ENCODE measurements around the gene SLC4A1AP. TPM values are rescaled to one million over a fixed set of nuclear protein-coding genes. Genes with fewer than 3 reads are reported as not detected.

Gene SLC4A1AP
- total RNA-seq, 1 donor from 2014 or later, result 30.4 TPM

DNA sequence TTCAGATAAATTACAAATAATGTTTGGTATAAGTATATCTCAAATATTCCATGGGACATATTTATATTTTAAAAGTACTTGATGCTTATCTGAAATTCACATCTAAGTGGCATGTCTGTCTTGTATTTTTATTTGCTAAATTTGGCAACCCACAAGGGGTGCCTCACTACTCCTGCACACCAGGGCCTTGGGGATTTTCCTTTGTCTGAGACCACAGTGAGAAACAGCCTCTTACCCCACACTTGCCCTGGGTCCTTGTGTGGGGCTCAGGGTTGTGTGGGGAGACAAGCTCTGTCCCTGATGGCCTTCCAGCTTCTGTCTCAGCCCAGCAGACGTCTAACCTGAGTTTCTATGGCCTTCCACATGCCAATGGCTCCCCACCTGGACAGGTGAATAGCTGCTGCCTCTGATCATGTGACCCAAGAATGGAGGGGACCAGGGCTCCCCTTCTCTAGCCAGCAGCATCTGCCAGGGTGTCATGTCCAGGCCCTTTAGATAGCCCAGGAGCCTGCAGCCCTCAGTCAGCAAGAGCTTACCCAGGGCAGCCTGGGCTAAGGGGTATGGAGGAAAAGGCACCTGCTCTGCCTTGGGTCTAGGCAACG is 58.3 kb downstream of the SLC4A1AP start:
- DNase-seq, result no peak

DNA sequence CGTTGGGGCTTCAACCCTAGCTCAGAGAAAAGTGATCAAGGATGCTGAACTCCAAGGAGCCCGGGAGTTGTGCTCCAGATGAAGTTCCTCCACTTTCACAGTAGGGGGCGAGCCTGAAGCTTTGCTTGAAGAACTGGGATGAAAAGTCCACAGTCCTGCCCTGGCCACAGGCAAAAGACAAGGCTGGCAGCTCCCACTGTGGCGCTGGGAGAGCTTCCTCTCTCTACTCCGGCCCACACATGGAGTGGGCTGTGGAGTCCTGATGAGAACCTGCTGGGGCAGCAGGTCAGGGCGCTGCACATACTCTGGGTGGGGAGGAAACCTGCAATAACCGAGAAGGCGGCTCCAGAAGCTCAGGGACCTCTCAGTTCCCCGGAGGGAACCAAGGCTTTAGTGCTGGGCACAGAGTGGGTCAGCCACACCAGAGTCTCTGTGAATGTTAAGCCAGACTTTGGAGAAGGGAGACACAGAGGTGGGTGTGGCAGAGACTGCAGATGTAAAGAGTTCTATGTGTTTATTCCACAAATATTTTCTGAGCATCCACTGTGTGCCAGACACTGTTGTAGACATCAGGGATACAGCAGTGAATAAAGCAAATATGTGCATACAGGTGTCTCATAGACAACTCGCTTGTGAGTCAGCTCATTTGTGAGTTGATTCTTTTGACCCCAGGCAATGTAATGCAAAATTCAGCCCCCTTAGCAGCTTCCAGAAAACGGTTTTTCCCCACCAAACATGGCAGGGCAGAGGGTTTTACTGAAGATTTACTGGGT is 59.9 kb downstream of the SLC4A1AP start:
- DNase-seq, result peak; percentile 37

DNA sequence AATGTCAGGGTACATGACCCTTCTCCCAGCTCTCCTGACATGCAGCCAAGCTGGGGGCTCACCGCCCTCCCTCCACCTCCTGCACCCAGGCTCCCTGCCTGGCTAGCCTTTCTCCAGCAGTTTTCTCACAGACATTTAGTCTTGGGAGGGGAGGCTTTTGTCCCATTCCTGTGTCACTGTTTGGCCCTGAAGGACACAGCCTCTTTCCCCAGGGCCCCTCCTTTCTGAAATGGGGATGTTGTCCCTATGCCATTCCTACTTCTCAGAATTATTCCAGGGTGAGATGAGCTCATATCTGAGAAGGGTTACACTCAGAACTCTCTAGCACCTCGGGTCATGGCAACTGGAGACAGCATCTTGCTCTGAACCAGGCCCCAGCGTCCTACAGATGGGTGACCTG is 60.5 kb downstream of the SLC4A1AP start:
- no peak for DNase-seq

DNA sequence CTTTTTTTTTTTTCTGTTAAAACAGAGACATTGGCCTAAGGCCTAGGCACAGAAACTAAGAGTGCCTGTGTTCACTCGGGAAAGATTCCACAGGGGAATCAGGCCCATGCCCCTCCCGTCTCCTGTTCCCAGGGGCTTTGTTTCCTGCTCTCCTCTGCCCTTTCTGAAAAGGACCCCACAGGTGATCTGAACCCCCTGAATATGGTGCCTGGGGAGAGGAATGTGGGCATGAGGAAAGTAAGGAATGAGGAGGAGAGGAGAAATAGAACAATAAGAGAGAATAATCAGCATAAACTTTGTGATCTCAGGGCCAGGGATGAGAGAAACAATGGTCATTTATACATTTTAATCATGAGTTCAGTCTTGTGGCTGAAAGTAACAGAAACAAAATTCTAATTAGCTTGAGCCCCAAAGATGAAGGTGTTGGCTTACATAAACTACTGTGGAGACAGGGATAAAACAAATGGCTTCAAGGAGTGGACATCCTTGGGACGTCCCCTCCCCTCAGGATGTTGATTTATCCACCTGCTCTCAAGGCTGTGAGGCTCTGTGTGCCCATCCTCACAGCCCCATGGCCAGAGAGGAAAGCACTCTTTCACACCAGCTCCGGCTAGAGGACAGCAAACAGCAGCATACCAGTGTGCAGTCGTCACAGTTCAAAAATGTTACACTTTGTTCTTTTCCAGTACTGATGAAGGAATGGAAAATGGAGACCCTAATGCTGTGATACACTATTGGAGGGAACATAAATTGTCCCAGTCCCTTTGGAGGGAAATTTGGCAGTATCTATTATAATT is 61.4 kb downstream of the SLC4A1AP start:
- DNase-seq, result no peak

DNA sequence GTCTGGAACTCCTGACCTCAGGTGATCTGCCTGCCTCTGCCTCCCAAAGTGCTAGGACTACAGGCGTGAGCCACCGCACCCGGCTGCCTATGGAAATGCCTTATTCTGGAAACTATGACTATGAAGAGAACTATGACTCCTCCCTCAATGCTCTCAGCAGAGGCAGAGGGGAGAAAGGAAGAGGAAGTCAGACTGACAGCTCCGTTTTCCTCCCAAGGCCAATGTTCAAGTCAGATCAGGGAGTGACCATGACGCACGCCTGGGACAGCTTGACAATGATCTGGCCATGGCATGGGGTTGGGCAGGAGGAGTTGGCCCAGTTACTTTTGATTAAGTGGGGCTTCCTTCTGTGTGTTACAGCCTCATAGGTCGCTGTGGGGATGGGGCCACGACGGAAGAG is 63.6 kb downstream of the SLC4A1AP start:
- DNase-seq, result no peak

DNA sequence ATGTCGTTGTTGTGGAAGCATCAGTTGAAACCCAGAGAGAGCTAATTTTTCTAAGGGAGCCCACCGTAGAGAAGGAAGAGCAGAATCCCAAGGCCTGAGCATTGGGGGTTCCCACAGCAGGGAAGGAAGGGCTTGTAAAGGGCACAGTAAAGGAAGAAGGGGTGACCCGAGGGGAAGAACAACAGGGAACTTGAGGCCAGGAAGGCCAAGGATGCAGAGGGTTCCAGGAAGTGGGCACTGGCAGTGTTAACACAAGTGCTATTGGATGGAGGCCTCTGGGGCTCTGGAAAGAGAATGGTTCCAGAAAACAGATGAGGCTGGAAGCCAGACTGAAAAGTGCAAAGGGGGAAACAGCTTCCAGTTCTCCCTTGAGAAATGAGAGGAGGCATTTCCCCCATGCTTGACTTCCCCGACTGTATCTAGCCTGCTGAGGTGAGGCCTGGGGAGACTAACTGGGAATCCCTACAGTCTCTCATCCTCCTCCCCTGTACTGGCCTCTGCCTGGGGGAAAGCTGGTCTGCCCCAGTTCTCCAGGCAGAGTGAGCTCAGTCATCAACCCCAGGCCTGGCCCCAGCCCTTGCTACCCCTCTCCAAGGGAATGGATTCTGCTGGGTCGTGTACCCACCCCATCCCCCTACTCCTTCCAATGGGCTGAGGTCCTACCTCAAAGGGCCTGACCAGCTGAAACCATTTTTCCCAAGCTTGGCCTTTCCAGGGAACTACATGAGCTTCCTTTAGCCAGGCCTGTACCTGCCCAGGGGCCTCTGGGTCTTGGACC is 64.6 kb downstream of the SLC4A1AP start:
- DNase-seq, result no peak

DNA sequence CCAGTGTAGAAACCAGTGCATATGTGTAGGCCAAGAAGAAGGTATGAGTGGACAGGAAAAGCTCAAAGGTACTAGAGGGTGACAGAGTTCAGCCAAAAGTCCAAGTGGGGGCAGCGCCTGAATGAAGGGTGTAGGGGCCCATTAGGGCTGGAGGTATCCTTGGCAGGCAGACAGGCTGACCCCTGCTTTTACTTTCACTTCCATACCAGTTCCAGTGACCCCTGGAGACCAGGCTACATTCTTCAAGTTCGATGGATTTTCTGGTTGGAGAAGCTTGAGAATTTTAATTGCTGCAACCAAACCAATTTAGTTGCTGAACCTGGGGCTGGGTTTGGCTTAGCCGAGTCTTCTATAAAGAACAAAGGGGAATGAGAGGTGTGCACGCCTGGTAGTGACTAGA is 65.5 kb downstream of the SLC4A1AP start:
- DNase-seq, result no peak

DNA sequence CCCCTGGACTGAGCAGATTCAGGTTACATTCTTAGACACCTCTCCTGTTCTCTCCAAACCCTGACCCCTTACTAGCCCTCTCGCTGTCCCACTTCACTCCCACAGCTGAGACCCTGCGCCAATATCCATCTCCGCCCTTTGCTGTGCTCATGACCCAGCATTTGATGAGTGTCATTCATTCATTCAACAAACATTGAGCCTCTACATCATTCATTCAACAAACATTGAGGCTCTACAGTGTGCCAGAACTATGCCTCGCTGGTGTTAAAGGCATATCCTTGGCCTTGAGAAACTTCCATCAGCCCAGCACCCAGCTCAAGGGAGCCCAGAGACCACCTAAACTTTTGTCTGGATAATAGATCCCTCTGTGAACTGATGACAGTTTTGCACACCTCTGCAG is 65.9 kb downstream of the SLC4A1AP start:
- no peak for DNase-seq

DNA sequence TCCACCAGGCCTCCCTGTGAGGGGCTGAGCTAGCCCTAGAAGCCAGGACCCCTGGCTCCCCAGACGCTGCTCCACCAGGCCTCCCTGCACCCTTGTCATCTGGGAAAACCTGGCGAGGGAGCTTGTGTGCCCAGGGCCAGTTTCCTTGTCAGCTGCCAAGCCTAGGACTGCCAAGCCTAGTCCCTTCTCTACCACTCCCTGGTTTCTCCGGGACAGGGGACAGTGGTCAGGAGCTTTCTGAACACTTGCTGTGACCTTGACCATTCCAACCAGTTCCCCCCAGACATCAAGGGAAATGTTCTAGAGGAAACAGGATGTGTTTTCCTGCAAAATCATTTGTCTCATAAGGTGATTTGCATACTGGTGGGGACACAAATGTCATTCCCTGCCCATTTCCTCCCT is 66.6 kb downstream of the SLC4A1AP start:
- DNase-seq, result no peak

DNA sequence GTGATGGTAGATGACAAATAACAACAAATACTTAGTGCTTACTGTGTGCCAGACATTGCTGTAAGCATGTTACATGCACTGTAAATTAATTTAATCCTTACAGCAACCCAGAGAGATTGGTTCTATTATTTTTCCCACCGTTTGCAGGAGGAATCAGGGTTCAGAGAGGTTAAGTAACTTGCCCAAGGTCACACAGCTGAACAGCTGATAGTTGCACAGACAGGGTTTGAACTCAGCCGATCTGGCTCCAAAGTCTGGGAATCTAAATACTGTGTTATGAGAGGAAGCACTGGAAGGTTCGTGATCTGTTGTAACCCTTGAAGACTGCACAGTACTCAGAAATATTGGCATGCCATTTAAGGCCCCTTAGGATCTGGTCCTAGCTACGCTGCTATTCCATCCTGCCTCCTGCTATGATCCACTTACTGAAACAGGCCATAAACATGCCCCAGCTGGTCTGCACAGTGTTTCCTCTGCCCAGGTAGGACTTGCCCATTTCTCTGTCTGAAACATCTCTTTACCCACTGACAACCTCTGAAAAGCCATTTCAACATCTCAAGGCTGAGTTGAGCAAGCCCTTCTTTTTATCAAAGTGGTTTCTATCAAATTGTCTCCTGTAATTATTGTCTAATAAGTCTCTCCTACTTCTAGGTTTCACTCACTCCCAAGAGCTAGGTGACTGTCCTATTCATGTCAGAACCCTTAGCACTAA is 67.4 kb downstream of the SLC4A1AP start:
- DNase-seq, result no peak

DNA sequence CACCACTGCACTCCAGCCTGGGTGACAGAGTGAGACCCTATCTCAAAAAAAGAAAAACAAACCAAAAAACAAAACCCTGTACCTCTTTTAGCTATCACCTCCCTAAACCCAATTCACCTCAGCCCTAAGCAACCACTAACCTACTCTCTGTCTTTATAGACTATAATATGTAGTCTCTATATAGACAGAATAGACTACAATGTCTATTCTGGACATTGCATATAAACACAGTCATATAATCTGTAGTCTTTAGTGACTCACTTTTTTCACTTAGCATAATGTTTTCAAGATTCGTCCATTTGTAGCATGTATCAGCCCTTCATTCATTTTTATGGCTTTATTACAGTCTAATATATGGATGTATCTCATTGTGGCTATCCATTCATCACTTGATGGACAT is 70.6 kb downstream of the SLC4A1AP start:
- no peak for DNase-seq

DNA sequence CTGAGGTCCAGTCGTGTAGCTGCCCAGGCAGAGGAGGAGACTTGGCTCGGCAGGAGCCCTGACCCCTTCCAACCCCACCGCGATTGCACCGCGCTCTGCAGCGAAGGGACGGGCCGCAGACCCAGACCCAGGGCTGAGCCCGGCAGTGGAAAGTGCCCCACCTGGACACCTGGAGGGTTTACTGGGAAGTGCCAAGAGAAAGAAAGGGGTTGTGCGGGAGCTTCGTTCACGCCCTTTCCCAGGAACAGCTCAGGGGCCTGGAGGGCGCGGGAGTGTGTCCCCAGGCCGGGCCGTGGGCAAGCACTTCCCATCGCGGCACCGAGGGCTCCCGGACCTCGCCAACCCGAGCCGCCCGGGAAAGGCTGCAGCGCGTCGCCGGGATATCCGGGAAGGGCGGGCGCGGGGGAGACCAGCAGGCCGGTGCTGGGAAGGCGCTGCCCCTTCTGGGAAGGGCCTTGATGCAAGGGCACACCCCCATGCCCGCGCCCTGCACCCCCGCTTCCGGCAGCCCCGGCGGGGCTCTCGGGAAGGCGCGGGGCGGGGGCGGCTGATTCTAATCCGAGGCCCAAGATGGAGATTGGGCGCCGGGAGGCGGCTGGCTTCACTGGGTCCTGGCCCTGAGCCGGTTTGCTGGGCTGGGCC is 71.7 kb downstream of the SLC4A1AP start:
- DNase-seq, result peak; percentile 52

DNA sequence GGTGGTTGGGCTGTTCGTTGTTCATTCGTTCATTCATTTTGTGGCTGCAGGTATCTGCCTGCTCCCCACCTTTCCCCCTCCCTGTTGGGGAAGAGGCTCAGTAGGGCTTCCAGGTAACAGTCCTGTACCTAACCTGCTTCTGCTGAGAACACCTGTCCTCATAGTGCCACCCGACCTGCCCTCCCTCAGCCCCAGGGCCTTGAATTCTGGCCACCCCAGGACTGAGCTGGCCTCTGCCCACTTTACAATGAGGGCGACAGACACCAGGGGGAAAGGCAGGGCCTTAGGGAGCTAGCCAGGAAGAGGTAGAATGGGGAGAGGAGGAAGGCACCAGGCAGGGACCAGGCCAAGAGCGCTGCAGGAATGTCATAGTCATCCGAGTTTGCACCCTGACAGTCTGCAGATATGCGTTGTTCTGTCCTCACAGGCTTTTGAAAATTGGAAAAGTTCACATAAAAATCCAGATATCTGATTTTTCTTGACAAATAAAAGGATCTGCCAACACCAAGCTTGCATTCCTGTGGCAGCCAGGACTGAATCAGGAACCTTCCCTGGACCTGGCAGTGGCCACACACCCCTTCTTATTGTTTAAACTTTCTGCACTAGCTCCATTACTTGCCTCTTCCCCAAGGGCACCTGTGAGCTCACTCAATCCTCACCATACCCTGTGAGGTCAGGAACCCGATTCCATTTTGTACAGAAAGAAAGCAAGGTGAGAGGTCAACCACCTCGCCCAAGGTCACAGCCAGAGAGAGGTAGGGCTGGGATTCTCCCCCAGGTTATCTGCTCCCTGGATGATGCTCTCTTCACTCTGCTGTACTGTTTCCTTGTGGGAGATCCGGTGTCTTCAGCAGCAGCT is 72.6 kb downstream of the SLC4A1AP start:
- no peak for DNase-seq

DNA sequence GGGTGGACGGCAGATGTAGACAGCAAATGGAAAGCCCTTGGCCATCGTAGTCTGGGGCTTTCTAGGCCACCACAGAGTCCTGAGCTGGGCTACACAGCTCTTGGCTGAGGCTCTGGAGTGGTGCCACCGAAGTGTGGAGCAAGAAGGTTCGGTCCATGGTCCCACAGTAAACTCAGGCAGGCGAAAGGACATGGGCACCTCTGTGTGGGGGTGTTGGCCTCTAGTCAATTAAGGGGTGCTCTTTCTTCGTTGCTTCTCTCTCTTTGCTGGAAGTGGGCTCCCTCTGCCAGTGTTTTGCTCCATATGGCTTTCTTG is 73.2 kb downstream of the SLC4A1AP start:
- DNase-seq, result no peak

DNA sequence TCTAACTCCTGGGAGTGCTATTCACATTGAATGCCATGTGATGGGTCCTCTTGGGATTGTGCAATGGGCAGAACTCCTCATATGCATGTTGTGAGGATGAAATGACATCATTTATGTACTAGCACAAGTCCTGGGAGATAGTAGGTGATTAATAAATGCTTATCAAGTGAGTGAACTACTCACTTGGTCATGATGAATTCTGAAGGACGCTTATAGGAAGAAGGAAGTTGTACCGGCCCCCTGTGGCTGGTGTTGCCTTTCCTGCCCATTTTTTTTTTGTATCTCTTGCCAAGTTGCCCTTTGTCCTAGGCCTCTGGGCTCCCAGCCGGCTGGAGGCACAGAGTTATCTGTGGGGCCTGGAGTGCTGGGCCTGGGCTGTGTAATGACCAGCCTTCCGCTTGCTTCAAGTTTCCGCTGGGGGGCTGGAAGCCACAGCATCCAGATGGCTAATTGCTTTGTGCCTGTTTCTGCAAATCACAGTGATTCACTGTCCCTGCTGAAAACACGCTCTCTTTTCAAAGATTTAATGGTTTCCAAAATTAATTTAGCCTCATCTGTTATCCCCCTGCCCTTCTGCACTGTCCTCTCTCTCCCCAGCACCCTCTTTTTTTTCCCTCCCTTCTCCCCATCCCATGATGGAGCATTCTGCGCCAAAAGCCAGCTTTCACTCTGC is 74.1 kb downstream of the SLC4A1AP start:
- no peak for DNase-seq

DNA sequence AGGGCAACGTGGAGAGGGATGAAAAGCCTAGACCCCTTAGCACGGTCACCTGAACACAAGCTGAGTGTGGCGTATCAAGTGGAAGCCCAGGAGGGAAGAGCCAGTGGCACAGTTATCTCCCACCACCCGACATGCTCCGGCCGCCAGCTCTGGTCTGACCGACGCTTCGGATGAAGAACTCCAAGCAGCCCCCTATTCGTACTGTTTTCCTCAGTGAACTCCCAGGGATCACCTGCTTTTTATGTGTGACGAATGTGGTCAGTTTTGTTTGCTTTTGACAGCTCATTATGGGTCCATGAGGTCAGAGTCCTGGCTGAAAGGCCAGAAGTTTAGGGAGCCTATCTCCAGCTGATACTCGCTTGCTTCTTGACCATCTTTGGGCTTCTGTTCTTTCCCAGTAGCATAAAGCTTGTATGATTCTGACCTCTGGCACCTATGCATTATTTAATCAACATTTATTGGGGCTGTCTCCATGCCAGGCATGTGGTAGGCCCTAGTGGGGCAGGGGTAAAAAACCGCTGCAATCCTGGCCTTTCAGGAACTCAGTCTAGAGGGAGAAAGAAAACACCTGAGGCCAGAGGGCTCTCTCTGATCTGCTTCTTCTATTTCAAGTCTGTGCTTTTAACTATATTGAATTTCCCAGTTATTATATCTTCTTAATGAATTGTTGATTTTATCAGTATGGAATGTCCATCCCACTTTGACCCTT is 74.8 kb downstream of the SLC4A1AP start:
- no peak for DNase-seq

DNA sequence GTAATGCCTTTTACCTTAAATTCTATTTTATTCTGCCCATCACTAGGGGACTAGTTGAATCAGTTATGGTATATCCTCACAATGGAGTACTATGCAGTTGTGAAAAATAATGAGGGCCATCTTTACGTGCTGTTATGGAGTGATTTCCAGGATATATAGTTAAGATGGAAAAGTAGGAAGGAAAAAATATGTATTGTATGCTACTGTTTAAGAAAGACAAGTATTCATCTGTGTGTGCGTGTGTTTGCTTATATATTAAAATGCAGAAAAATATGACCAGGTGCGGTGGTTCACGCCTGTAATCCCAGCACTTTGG is 75.3 kb downstream of the SLC4A1AP start:
- no peak for DNase-seq

DNA sequence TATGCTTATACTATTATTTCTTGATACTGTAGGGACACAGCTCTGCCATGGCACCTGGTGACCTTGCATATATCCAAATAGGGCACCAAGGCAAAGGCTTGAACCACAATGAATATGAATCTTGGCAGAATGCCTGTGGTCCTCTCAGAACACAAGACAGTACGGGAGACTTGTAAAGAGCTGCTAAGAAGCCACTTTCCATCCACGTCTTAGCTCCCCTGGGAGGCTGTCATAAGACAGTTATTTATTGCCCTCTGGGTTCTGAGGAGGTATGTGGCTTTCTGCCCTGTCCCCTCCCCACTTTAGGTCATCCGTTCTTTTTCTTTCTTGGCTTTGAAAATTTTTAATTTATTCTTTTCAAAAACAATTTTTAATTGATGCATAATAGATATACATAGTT is 78.0 kb downstream of the SLC4A1AP start:
- DNase-seq, result no peak

DNA sequence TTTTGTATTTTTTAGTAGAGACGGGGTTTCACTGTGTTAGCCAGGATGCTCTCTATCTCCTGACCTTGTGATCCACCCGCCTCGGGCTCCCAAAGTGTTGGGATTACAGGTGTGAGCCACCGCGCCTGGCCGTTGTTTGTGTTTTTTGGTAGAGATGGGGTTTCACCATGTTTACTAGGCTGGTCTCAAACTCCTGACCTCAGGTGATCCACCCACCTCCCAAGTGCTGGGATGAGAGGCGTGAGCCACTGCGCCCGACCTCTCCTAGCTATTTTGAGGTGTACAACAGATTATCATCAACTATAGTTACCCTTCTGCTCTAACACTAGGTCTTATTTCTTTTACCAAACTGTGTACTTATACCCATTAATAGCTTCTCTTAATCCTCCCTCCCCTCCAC is 78.9 kb downstream of the SLC4A1AP start:
- DNase-seq, result no peak
